GM12872 (cell line): ENCODE data around the gene ZCCHC2.

Experiments used
- TF ChIP-seq, protein P1 (sequence below): IDR thresholded peaks from 3 replicates; pipeline ENCODE4 v1.5.1; 2011; ENCODE audit warnings: low read depth, mild to moderate bottlenecking, low read length, moderate library complexity; ENCODE audit not compliant: insufficient read depth

The ZCCHC2 gene

DNA sequence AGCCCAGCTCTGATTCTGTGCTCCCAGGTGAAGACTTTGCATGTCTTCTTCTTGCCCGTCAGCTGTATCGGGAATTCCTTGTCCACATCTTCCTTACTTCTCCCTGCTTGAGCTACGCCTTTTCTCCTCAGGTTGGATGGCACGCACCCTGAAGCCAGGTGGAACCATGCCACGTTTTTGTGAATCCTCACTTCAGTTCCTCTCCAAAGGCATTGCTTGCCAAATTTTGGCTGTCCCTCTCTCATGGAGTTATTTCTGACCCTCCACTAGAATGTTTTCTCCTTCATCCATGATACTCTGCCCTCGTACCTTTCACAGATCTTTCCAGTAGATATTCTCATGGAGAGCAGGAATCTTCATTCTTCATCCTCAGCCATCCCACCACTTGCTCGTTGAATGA, 20.2 kb downstream of the ZCCHC2 start:
- TF ChIP-seq, protein P1, sequence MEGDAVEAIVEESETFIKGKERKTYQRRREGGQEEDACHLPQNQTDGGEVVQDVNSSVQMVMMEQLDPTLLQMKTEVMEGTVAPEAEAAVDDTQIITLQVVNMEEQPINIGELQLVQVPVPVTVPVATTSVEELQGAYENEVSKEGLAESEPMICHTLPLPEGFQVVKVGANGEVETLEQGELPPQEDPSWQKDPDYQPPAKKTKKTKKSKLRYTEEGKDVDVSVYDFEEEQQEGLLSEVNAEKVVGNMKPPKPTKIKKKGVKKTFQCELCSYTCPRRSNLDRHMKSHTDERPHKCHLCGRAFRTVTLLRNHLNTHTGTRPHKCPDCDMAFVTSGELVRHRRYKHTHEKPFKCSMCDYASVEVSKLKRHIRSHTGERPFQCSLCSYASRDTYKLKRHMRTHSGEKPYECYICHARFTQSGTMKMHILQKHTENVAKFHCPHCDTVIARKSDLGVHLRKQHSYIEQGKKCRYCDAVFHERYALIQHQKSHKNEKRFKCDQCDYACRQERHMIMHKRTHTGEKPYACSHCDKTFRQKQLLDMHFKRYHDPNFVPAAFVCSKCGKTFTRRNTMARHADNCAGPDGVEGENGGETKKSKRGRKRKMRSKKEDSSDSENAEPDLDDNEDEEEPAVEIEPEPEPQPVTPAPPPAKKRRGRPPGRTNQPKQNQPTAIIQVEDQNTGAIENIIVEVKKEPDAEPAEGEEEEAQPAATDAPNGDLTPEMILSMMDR, result no peak

DNA sequence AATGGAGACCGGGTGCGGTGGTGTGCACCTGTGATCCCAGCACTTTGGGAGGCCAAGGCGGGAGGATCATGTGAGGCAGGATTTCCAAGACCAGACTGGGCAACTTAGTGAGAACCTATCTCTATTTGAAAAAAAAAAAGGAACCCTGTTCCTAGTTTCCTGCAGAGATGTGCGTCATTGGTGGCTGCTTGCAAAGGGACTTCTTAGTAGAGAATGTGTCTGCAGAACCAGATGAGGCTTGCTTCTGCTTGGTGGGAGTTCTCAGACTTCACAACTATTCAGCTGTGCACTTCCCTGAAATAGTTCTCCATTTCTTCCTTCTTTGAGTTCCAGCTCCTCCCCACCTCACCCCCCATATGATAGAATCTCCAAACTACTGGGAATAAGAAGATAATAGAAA, 22.3 kb downstream of the ZCCHC2 start:
- TF ChIP-seq, protein P1, result no peak

DNA sequence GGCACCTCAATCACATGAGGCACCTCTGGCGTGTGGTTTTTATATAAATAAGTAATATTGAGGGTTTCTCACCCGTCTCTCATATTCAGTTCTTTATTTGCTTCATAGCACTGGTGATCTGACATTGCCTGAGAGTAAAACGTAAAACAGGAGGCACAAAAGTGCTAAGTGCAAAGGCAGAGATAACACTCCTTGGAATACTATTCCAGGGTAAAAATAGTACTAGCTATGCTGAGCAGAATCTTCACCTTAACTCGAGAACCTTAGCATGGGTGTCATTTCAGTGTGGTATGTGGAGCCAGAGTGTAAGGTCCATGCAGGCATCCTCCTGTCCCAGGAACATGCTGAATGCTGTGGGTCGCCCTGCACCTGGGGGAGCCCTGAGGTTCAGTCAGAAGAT, 26.9 kb downstream of the ZCCHC2 start:
- TF ChIP-seq, protein P1, result no peak

DNA sequence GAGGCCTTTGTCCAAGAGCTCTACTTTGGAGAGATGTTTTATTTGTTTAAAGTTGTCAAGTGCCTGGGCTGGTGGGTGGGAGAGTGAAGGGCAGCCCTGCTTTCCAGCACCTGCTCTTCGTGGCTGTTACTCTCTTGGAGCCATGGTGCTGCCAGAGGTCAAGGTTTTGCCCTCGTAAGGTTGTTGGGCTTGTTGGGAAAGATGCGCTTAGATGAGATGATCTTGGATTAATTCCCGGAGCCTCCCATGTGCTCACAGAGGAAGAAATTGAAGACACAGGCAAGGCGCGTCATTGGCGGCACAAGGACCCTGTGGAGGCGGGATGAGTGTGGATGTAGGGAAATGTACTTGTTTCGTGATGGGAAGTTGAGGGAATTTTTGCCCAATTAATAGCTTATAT, 27.9 kb downstream of the ZCCHC2 start:
- TF ChIP-seq, protein P1, result no peak

DNA sequence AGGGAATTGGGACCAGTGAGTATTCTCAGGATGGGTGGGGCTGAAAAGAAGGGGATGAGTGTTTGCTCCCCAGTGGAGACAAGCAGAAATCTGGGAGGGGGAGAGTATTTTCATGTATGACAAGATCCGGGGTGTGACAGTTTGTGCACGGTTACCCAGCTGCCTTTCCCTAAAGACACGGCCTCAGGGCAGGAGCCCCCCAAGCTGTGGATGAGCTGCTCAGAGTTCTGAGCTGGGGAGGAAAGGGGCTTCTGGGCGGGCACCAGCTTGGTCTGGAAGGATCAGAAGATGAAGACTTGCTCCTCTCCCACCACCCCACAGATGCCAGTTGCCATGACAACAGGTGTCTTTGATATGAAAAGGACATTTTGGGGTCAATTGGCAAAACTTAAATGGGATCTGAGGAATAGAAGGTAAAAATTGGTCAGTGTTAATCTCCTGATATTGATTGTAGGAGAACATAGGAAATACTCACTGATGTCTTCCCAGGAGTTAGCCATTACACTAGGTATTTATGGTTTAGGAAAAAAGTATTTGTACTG, 29.2 kb downstream of the ZCCHC2 start:
- TF ChIP-seq, protein P1, result no peak

DNA sequence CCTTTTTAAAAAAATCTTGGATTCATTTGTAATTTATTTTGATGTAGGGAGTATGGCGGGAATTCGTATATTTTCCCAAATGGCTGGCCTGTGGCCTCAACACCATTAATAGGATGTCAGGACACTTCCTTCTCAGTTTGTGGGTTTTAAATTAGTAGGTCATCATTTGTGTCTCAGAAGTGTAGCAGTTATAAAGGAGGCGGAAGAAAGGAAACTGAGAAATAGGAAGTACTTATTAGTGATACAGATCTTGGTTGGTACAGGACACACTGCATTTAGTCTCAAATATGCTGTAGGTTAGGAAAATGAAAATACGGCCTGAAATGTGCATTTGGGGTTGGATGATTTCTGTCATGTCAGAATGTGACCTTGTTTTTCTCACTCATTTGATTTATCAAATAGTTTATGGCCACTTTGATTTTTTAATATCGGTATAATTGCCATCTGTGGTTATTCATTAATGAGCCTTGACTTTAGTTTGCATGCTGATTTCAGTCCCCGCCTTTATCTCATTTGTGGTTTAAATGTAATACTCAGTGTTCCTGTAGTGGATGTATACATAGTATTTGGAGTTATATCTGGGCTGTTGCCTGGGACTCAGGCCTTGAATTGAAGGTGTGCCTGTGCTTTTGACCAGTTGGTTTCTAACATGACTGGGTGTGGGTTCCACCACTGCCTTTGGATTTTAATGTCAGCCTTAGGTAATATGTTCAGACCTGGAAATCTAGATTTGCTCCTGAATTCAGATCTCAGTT, 31.4 kb downstream of the ZCCHC2 start:
- TF ChIP-seq, protein P1, result no peak

DNA sequence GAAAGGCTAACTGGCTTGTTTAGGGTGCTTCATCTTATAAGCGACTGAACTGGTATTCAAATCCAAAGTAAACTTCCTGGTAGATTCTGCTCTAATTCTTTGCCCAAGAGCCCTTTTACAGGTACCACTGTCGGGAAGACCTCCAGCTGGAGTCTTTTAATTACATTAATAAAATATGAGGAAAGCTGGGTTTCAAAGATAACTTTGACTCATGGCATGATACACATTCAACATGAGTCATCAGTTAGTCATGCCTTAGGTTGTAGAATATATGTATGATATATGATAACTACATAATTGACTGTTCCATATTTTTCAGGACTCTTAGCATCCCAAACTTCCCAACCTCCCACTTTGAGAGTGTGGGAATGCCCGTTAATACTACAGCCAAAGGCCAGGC, 32.3 kb downstream of the ZCCHC2 start:
- TF ChIP-seq, protein P1, result no peak
